Stimulated activated CD8-positive, alpha-beta memory T cell treated with anti-CD3 and anti-CD28 coated beads, Interleukin-7, amount 100 ng/mL, for 48 hours (primary cell): ENCODE results near the gene CHMP1B.
"Not testable (repeated sequence)": the region's sequence is repeated elsewhere in the genome, so short reads cannot be mapped to it uniquely, and the experiment has no call there.

Experiments used
- DNase-seq, 2 donors: peaks; one replicate each; pipeline ENCODE4 v3.0.0-alpha.2; 2020; ENCODE audit warnings: low read depth in 1 of 2; ENCODE audit errors: extremely low read depth in 1 of 2

The CHMP1B gene

DNA sequence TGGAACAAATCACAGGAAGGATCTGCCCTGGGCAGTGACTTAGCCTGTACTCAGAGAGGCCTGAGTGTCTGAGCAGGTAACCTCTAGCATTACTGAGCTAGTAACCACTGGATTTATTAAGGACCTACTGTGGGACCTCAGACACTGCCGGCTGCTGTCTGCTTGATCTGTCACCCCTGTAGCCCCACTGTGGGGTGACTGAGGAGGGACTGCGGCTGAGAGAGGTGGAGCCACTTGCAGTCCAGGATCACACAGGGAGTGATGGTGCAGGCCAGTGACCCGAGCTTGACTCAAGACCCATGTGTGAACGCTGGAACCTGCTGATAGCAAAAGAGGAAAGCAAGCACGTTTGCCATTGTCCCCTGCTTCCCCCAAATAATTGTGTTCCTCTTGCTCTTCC, 15.6 kb downstream of the CHMP1B start:
- DNase-seq, result no peak

DNA sequence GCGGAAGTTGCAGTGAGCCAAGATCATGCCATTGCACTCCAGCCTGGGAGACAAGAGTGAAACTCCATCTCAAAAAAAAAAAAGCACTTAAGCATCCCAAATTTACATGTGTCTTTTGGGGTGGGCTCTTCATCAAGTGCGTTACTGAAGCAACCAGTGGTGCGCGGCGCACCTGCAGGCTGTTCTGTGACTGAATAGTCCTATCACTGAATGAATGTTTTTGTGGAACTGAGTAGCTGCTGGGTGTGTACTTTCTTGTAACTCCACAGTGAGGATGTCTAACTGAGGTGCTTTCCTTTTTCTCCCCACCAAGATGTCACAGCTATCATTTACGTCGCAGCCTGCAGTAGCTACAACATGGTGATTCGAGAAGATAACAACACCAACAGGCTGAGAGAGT, 17.0 kb downstream of the CHMP1B start:
- DNase-seq, result no peak

DNA sequence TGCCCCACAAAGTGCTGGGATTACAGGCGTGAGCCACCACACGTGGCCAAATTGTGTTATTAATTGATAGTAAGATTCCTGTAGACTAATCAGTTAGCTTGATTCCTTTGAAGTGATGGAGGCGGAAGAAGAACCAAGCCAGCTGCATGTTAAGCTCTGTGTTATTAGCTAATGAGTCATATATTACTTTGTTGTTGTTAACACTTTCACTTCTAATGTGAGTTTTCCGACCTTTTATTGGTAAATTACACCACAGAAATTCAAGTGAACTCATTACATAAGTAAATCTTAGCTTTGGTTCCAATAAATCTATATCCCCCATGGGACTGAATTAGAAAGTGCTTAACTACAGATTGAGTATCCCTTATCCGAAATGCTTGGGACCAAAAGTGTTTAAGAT, 20.3 kb downstream of the CHMP1B start:
- no peak for DNase-seq

DNA sequence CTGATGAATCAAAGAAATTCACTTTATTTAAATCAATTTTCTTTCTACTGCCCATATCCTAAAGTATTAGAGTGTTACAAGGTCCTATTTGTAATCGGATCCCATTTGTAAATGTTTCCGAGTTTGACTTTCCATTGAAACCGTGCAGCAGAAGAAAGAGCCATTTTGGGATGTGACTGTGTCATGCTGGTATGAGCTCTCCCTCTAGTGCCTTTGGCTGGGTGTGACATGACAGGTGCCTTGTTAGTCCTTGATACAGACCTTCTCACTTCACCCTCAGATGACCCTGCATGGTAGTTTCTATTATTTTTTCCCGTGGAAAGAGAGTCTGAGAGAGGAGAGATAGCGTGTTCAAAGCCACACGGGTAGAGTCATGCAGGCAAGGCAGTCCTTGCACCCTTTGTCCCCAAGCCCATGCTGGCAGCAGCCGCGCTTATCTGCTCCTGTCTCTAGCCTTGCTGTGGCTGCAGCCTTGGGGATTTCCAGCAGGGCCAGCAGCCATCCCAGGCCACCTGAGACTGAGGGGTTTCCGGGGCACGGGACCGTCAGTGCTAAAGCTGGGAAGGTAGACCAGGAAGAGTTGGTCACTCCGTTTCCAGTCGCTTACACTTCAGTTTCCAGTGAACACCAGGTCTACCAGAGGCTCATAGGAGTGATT, 21.4 kb downstream of the CHMP1B start:
- DNase-seq, result no peak

DNA sequence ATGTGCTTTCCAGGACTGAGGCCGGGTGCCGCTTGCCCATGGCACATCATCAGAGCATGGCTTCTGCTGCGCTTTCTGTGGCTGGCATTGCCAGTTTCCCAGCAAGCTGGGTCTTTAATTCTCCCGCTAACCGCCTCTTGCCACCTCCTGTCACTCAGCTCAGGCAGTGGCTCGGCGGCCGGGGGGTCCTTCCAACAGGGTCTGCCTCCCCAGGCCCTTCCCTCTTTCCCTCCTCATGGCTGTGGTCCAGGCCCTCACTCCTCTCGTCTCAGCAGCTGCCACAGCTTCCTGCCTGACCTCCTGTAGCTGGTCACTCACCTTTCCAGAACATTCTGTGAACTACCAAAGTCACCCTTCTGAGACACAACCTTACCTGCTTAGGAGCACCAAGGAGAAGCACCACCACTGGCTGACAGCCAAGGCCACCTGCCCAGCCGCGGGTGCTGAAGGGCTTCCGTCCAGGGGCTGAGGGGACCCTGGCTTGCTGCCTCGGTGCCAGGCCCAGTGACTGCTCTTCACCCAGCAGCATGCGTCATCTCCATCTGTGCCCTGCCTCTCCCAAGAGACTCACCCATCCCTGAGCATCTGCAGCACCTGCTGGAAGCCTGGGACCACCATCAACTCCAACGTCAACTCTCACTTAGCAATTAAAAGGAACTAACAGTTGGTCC, 22.6 kb downstream of the CHMP1B start:
- no peak for DNase-seq

DNA sequence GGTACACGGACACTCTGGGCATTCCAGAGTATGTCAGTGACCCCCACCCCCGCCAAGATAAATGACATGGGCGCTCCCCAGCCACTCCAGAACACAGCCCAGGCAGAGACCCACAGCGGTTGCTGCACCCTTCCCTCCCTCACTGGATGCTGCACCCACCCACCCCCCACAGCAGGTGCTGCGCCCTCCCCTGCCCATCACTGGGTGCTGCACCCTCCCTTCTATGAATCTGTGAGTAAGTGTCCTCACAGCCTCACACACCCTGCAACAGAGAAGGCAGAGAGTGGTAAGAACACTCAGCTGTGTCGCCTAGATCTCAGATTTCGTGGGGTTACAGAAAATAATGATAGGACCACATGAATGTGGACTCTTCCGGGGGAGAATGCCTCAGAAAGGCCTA, 23.5 kb downstream of the CHMP1B start:
- no peak for DNase-seq

DNA sequence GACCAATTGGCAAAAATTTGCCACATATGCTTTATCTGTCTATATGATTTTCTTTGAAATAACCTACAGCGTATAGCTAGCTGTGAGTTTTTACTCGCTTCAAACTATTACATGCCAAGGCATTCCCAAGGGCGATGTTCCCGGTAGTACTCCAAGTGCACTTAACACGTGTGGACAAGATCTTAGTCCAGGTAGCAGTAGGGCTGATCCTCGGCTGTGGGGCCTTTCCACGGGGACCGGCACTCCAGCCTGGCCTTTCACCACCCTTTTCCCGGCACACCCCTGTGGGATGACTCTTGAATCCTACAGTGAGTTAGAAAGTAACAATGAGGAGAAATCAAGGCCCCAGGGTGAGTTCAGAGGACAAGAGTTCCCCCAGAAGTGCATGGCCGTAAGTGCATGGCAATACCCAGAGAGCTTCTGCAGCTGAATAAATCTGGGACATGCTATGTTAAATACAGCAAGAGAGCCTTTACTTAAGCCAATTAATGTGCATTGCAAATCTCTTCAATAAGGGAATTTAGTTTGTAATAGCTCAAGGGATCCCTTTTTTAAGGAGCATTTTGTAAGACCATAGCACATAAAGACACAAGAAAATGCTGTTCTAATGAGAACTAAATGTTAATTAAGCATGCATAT, 26.4 kb downstream of the CHMP1B start:
- no peak for DNase-seq

DNA sequence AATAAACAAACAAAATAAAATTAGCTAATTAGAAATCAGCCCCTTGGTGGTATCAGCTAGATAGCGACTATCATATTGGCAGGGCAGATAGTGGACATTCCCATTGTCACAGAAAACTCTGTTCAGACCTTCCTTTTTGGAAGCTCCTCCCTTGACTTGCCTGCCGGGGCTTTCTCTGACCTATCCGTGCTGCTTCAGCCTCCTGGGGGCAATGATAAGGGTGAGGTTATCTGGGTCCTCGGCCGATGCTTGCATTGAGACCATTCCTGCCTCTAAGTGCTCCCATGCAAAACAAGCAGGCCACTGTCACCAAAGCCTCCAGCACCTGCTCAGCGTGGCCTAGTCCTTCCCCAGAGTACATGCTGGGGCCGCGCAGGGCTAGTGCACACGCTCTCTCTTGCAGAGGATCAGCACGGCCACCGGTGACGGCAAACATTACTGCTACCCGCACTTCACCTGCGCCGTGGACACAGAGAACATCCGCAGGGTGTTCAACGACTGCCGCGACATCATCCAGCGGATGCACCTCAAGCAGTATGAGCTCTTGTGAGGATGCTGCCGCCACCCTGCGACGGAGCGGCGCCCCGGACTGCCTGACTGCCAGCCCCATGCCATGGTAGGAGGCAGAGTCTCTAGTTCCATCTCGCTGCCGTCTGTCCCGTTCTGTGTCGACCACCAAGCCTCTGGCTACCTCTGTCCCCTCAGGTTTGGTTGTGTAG, 29.5 kb downstream of the CHMP1B start:
- no peak for DNase-seq

DNA sequence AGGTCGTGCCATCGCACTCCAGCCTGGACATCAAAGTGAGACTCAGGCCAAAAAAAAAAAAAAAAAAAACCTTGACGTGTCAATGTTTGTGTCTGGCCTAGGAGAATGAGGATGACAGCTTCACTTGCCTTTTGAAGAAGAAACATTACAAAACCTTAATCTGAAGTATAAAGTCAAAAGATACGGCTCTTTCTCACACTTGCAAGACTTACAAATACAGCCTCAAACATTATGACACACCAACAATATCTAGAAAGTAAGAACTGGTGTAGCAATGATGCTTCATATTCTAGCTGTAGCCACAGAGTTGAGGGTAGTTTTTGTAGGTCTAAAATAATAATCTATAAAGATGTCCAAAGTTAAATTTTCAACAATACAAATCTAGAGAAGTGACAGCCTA, 31.4 kb downstream of the CHMP1B start:
- no peak for DNase-seq

DNA sequence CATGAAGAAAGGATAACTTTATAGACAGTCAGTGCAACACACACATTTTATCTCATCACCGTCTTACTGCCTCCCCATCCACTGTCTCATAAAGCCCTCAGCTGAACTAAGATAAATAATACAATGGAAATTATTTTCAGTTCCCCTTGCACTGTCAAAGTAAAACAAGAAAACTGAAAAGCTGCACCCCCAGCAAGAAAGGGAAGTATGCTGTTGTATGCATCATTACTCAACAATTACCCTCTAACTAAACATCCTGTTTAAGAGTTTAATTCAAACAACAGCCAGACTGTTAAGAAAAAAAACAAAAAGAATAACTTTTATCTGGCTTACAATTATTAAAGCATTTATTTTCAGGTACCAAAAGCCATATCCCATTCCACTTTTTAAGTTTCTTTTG, 31.9 kb downstream of the CHMP1B start:
- DNase-seq, result no peak

DNA sequence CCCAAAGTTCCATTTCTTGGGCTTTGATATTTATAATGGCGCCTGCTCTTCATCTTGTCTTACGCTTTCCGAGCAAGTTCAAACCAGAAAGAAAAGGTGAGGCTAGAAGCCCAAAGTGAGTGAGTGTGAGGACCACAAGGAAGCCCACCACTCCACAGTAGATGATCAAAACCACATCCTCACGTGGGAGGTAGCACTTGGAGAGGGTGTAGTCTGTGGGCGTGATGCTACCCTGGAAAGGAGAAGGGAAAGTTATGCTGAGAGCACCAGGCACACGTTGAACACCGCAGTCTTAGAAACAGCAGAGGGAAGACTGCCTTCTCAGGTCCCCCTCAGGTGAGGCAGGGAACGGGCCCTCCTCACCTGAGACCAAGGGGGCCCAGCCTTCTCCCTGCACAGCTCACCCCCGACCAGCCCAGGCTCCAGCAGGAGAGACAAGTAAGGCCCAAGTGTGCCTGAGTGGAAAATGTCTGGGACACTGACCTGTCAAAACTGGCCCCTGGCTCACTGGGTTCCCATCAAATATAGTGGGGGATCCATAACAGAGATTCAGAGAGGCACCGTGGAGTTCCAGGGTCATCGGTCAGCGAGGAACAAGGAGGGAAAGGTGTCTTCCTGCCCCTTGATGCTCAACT, 33.3 kb downstream of the CHMP1B start:
- no peak for DNase-seq

DNA sequence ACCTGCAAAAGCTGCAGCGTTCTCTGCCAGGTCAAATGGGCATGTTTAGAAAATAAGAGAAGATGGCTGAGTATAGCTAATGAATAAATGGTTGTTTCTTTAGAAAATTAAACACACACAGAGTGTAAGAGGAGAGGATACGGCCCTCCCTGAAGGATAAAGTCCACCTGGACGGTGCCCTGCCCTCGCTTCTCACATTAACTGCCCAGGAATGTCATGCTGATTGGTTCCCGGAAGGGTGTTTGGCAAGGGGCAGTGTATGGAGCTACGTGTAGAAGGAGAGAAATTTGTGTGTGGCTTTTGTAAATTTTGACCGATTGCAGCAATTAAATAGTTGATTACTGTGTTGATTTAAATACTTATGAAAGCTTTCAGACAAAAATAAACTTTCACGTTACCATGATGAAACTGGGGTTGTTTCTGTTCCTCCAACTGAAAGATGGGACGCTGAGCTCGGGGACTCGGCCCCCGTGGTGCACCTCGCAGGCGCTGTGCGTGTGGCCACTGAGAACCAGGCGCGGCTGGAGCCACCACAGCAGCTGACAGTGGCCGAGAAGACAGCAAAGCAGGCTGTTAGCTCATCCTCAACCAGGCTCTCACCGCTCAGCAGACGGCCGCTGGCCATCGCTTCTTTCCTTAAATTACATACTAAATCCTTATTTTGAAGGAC, 34.2 kb downstream of the CHMP1B start:
- no peak for DNase-seq

DNA sequence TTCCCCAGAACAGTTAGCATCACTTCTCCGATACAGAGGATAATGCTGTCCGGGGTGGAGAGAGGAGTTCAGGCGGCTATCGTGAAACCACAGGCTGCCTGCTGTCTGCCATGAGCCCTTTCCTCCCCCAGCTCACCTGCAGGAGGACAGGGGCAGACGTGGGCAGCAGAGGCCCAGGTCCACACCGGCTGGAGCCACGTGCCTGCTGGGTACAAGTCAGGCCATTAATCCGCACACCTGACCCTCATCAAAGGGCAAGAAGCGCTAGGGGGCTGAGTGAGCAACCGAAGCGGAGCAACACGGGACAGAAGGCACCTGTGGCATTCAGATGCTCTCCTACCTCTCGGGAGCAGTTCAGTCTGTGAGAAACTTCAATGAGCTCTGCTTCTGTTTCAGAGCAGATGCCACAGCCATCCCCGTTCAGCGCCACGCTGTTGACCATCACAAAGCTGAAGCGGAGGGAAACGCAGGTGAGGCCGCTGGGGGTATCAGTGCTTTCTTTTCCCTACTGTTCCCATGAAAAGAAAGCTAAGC, 35.4 kb downstream of the CHMP1B start:
- no peak for DNase-seq

DNA sequence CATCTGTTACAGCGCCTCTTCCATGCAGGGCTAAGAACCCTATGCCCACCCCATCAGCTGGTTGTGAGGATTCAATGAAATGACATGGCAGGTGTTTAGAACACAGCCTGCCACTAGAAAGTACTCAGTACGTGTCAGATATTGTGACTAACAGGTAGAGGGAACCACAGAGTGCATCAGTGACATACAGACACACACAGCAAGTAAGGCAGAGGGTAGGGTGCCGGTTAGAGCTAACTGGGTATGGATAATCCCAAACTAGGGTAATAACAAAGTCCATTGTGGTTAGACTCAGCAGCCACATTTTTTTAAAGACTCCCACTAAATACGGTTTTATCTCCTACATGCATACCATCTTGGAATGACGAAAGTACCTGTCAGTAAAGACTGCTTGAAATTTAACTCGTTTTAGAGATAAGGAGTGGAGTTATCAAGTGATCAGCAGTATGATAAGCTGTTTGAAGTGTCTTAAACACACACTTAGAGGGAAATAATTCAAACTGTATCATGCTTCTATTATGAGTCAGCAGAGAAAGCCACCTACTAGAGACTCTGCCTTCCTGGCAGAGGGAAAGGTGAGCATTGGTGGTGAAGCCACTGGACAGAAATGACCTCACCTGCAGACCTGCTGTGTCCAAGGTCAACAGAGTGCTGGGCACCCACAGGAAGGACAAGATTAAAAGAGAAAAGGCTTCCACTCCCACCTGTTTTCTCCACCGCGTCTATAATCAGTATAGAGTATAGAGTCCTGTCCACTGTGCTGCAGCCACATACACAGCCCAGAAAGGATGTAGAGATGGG, 36.3 kb downstream of the CHMP1B start:
- DNase-seq, result no peak

DNA sequence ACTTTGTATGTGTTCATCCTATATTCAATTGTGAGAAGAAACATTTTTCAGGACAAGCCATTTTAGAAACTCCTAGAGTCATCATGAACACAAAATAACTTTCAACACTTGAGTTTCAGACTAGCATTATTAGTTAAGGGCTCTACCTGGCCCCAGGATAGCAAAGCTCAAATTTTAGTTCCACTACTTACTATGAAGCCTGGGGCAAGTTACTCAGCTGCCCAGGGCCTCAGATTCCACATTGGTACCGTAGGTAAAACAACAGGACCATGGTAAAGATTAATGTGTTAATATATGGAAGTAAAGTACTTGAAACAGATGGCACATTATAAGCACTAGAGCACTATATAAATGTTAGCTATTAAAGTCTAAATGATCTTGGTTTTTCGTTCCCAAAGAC, 37.5 kb downstream of the CHMP1B start:
- no peak for DNase-seq

DNA sequence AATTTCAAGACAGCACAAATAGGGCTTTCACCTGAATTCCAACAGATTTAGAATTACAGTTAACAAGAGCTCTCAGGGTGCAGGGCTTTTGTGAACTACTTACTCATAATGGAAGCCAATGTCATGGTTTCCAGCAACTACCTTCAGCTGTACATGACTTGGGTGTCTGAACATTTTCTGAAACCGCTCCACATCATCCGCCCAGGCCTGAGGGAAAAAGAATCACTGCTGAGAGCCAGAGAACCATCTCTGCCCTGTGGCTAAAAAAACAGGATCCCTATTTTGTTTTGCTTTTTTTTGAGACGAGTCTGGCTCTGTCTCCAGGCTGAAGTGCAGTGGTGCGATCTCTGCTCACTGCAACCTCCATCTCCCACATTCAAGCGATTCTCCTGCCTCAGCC, 38.1 kb downstream of the CHMP1B start:
- DNase-seq, result no peak

DNA sequence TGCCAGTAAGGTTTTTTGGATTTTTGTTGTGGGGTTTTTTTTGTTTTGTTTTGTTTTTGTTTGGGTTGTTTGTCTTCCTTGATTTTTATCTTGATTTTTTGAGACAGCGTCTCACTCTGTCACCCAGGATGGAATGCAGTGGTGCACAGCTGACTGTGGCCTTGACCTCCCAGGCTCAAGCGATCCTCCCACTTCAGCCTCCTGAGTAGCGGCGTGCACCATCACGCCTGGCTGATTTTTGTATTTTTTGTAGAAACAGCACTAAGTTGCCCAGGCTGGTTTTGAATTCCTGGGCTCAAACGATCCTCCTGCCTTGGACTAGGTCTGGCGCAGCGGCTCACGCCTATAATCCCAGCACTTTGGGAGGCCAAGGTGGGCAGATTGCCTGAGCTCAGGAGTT, 40.5 kb downstream of the CHMP1B start:
- DNase-seq, result no peak

DNA sequence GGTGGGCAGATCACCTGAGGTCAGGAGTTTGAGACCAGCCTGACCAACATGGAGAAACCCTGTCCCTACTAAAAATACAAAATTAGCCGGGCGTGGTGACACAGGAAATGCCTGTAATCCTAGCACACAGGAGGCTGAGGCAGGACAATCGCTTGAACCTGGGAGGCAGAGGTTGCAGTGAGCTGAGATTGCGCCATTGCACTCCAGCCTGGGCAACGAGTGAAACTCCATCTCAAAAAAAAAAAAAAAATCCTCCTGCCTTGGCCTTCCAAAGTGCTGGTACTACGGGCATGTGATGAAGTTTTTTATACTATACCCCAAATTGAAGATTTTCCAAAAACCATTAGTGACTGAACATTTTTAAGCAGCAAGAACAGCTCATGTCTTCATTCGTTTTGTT, 41.2 kb downstream of the CHMP1B start:
- not testable (repeated sequence) for DNase-seq

DNA sequence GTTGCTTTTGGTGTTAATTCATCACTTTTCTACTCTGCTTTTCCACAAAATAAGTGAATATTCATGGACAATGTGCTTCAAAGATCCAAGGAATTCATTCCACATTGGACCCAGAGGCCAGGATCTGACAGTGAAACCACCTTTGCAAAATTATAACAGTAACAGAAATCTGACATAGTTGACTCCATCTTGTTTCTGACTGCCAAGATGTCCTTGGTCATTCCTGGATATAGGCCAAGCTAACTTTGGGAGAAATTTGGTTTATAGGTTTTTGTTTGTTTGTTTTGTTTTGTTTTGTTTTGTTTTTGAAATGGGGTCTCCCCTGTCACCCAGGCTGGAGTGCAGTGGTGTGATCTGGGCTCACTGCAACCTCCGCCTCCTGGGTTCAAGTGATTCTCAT, 46.6 kb downstream of the CHMP1B start:
- DNase-seq, result no peak

DNA sequence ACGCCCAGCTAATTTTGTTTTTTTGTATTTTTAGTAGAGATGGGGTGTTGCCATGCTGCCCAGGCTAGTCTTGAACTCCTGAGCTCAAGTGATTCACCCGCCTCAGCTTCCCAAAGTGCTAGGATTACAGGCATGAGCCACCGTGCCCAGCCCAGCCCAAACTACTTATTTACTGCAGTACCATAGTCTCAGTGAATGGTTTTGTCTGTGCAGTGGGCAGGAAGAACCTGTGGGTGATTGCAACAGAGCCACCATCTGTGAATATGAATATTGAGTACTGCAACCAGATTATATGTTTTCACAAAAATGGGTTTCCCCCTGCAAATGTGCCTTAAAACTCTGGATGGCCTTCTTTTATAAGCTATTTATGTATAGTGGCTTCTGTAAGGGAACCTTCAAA, 47.9 kb downstream of the CHMP1B start:
- no peak for DNase-seq
